Measurements from ENCODE around the gene EFCAB14.

DNA sequence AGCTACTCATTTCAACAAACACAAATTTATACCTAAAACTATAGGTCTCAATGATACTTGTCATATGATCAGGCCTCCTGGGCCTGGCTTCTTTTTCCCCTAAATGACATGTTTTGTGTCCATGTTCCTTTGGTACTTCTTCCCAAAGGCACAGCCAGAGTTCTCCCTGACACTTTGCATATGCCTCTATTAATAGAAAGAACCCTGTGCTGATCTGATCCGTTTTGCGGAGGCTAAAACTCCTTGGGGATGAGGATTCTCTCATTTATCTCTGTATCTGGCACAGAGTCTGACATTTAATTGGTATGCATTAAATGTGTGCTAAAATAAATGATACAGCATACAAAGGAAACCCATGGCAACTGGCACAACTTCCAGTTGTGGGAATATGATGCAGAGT is 62.3 kb downstream of the EFCAB14 start:
- TF ChIP-seq, protein P1, sequence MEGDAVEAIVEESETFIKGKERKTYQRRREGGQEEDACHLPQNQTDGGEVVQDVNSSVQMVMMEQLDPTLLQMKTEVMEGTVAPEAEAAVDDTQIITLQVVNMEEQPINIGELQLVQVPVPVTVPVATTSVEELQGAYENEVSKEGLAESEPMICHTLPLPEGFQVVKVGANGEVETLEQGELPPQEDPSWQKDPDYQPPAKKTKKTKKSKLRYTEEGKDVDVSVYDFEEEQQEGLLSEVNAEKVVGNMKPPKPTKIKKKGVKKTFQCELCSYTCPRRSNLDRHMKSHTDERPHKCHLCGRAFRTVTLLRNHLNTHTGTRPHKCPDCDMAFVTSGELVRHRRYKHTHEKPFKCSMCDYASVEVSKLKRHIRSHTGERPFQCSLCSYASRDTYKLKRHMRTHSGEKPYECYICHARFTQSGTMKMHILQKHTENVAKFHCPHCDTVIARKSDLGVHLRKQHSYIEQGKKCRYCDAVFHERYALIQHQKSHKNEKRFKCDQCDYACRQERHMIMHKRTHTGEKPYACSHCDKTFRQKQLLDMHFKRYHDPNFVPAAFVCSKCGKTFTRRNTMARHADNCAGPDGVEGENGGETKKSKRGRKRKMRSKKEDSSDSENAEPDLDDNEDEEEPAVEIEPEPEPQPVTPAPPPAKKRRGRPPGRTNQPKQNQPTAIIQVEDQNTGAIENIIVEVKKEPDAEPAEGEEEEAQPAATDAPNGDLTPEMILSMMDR (IDR thresholded peaks at IDR 0.05) = no peak
- TF ChIP-seq EZH2 (IDR thresholded peaks at IDR 0.05) (no peak), EZH2phosphoT487 (IDR thresholded peaks at IDR 0.05) (no peak)
